NCI-H2196 treated with DMSO at 0.1 percent for 48 hours (cell line): Measurements from ENCODE around the gene DHCR7.

Experiments
- DNase-seq: peaks from one replicate; lab custom pipeline; 2025; ENCODE audit not compliant: unreplicated experiment; lab: John Stamatoyannopoulos, UW

The DHCR7 gene

DNA sequence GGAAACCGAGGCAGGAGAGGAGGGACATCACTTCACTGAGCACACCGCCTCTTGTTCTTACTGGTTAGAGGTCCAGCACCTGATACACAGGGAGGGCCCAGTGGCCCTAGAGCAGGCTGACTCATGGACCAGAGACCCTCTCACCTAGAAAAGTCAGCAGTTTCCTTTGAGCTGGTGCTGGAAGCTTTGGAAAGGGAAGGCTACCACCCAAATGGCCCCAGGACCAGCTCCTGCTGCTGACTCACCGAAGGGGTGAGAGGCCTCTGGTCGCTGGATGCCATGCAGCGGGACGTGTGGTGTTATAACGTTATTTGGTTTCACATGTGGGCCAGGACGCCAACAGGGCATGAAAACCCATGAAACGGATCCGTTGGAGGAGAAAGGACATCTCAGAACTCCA lies 8.6 kb upstream of the DHCR7 start:
- DNase-seq, result no peak

DNA sequence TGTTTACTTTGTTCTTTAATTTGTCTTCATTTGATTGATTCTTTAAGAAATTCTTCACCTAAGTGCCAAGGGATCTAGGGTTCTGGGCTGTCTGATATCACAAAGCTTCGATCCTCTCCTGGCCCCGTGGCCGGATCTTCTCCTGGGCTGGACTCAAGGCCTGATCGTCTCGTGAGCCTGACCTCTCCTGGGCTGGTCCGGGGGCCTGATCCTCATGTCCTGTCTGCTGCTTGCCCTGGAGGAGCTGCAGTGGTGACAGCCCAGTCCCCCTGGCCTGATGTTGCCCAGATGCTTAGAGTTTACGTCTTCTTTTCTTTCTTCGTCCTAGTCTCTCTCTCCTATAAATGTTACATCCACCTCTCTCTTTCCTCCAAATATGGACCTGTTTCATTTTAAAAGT lies 8.1 kb upstream of the DHCR7 start:
- no peak for DNase-seq

DNA sequence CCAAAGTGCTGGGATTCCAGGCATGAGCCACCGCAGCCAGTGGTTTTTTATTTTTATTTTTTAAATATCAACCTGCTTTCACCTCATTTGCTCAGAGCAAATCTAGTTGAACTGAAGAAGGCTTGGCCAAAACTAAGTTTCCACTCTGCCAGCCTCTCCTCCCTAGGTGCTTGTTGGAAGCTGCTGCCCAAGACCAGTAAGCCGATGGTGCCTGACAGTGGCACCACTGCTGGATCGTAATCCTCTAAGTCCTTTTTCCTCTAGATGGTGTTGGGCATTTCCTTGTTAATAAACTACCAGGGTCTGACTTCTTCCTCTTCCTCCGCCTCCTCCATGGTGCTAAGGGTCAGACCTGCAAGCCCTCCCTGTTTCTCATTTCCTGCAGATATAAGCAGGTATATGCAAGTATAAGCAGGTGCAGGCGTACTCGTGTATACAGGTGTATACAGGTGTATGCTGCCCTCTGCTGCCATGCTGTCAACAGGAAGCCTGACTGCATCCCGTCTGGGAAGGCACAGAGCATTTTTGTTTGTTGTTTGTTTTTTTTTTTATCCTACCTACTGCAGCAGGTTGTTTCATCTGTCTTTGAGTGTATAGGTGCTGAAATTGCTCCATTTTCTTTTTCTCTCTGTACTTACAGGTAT lies 6.4 kb upstream of the DHCR7 start:
- no peak for DNase-seq

DNA sequence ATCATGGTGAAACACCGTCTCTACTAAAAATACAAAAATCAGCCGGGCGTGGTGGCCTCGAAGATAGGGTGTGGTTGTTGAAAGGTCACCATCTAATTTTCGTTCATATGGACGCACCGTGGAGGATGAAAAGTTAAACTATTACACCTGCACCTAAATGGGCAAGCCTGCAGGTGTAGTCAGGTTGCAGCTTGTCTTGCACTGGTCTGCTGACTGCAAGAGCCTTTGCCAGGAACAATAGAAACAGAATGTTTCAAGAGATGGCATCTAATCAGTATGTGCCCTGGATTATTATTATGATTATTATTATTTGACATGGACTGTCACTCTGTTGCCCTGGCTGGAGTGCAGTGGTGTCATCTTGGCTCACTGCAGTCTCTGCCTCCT lies 5.7 kb upstream of the DHCR7 start:
- DNase-seq, result no peak

DNA sequence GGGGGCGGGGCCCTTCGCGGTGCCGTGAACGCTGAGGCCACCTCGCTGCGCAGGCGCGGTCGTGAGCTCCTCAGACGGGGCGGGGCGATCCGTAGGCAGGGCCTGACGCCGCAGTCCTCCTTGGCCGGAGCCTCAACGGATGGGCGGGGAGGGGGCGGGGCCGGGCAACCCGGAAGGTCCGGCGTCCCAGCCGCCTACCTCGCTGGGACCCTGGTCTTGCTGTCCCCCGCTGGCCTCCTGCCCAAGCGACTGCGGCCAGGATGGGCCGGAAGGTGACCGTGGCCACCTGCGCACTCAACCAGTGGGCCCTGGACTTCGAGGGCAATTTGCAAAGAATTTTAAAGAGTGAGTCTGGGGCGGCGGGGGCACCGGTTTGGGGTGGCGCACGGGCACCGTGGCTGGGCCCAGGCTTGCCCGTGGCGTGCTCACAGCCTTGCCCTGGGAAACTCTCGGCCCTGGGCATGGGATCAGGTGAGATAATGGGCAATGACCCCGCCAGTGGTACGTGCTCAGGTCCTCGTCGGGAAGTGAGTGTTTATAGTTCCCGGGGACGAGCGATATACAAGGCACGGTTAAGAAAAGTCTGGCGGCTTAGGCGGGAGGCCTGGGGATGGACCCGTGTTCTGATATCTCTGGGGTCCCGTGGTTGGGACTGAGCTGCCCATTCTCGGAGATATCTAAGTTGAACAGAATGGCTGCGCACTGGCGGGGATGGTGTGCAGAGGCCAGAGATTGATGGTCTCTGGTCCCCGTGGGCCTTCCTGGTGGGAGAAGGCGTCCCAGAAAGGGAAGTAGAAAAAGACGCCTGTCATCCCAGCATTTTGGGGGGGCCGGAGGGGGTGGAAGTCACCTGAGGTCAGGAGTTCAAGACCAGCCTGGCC lies 5.1 kb upstream of the DHCR7 start, which contains the start of gene NADSYN1:
TSS of gene NADSYN1 (plus strand) at position 167 of the 881 bp plus-strand sequence. CDS start at position 261, 94 bp downstream.
- DNase-seq, result peak; percentile 88

DNA sequence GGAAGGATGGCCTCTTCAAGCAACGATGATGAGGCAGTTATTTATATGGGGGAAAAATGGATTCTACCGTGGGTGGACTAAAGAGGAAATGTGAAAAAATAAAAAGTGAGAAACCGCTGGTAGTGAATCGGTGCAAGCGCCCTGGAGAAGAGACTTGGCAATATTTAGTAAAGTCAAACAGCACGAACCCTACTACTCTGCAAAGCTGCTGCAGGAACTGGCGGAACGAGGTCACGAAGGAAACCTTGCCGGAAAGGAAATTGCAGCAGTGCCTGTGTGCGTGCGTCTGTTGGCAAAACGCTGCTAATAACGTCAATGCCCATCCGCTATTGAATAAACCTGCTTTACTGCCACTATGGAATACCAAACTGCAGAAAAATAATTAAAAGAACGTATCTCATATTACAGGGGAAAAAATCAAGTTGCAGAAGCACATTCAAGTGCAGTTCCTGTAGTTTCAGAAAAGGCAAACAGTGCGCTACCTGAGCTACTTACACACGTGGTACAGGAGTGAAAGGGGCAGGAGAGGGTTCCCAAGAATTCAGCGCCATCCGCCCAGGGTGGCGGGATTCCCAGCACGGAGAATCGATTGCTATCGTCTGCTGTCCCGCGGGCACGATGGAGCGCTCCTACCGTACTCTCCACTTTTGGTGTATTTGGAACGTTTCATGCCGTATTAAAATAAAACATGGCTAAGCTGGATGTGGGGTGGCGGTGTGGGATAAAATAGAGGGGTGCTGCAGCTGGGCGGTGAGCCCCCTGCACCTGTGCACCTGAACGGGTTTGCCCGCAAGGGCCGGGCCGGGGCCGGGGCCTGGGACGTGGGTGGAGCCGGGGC lies 4.2 kb upstream of the DHCR7 start:
- no peak for DNase-seq

DNA sequence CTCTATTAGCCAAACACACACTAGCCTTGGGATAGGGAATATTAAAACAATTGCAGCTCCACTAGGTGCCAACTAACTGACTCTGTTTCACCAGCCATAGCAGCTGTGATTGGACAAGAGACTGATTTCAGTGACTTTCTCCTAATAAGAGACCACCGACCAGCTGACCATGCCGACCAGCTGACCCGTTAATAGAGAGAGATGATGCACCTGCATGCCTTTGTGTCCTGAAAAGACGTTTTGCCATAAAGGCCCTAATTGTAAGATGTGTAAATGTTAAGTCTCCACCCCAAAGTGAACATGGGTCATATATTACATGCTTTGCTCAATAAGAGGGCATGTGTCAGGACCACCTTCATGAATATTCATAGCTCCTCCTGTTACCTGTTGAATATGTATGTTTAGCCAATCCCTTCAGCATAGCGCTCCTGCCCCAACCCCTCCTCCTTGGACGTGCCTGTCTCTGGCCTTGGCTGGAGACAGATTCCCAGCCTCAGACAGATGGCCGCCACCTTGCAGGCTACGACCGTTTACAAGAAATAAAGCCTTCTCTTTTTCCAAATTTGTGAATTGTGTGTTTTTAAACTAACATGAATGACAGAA lies 3.5 kb upstream of the DHCR7 start:
- no peak for DNase-seq

DNA sequence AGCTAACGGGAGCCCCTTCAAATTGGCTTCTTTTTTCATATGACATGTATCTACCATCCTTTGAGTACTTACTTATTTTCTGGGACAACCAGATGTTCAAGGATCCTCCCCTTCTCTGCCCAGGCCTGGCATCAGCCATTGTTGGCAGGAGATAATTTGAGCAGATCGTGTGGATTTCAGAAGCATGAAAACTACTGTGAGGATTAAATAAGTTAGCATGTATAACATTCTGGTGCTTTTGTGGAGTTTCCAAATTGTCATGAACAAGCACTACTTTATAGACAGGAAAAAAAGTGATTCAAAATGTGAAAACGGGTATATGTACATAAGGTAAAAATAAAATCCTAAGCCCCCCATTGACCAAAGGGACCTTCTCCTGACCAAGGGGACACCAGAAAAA lies 2.7 kb upstream of the DHCR7 start:
- DNase-seq, result no peak

DNA sequence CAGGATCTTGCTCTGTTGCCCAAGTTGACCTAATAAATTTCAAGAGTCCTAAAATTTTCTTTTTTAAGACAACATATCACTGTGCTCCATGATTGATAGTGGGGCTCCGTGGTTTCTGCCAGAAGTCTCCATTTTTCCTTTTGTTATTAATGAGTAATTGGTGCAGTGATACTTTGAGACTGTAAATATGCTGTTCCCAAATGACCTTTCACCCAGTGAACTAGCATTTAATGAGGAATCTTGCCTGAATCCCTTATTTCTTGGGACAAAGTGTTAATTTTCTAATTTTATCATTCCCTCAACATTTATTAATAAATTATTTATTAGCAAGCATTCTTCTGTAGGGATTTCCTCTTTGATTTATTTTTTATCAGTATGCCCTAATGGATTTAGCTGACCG lies 2.3 kb upstream of the DHCR7 start:
- no peak for DNase-seq

DNA sequence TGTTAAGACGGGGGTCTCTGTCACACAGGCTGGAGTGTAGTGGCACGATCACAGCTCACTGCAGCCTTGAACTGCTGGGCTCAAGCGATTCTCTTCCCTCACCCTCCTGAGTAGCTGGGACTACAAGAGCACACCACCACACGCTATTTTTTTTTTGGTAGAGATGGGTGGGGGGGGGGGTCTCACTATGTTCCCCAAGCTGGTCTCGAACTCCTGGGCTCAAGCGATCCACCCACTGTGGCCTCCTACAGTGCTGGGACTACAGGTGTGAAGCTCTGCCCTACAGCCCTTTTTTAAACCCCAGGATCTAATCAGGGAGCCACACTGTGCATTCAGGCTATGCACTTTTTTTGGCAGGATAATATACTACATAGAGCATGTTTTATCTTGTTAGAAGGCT lies 1.4 kb upstream of the DHCR7 start:
- DNase-seq, result no peak

DNA sequence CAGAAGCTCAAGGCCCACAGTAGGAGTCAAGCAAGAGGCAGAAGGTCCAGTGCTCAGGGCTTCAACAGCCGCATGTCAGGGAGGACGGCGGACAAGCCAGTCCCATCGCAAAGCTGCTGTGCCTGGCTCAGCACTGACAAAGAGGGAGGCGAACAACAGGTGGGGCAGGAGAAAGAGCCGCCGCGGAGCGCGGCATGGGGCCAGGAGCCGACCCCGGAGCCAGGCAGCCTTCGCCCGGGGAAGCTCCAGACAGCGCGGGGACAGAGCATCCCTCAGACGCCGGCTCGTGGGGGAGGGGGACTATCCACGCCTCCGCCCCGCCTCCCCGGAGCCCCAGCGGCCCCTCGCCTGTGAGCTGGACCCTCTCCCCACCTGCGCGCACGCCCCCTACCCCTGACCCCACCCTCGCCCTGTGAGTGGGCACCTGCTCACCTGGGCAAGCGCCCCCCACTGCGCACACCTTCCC lies 369 bp downstream of the DHCR7 start:
- no peak for DNase-seq

DNA sequence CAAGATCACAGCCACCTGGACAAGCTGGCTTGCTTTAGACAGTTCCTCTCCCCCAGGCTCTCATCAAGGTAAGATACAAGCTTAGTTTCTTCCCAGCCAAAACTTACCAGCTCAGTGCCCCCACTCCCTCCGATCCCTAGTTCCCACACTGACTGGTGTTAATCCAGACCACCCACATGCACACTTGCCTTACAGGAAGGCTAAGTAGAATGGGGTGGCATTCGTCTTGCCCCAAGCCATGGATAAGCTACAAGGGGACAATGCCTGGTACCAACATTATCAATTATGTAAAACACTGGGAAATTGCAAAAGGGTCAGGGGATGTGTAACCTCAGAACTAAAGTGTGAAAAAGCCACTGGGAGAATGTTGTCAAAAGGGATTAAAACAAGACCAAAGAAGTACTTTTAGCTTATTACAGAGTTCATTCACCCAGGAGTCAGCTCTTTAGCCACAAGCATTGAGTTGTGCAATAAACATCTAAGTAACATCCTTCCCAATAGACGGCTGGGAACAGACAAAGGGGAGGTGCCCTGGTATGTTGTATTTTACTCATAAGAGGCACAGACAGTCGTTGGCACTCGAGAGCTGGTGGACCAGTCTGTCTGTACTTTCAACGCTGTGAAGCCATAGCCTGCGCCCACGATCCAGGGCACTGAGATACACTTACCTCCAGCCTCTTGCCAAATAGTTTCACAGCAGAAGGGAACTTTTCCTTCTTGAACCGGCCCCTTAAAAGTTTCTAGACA lies 1.1 kb downstream of the DHCR7 start:
- no peak for DNase-seq

DNA sequence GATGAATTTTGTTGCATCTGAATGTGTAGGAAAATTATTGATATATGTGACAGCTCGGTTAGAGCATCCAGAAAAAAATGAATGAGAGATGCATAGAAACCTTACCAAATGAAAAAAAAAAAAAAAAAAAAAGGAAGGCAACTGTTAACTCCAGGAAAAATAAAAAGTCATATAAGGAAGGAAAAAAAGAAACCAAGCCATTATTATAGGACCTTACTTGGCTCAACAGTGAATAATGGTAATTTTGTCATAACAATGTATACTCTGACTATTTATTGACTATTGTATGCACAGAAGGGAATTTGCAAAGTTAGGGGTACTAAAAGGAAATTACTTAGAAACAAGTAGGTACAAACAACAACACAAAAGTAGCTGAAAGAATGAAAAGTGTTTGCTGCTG lies 2.0 kb downstream of the DHCR7 start:
- DNase-seq, result no peak

DNA sequence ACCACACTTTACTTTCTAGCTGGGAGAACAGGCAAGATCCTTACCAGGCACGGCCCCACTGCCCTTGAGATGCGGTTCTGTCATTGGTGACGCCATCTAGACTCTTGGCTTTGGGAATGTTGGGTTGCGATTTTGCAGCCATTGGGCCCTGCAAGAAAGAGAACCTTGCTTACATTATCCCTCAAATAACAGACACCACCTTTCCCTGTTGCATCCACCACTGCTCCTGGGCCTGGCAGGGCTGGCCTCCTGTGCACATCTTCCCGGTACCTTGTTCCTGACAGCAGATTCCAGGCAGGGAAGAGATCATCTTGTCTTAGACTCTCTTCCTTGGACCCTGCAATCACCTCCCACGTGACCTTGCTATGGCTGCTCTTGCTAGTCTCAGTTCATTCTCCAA lies 3.4 kb downstream of the DHCR7 start:
- no peak for DNase-seq

DNA sequence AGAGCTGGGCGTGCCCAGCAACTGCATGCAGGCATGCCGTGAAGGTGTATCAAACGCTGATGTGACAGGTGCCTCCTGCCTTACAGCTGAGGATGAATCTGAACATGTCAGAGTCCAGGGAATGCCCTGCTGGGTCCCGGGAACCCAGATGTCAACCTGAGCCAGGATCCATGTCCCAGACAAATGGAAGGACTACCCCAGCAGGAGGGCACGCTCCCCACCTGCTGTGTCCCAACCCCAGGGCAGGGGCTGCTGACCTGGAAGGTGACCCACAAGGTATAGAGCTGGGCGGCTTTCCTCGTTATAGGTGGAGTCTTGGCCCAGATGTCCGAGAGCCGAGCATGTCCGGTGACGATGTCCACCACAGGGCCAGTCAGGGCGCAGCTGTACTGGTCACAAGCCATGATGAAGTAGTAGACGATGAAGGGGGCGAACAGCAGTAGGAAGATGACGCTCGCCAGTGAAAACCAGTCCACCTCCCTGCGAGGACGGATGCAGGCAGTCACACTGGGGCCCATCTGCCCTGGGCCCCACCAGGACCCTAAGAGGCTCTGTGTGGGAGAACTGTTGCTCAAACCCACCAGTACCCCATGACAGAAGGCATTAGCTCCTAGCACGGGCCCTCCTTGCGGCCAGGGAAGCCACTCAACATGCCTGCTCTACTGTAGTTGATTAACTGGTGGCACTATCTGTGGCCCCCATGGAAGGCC lies 4.3 kb downstream of the DHCR7 start:
- DNase-seq, result no peak

DNA sequence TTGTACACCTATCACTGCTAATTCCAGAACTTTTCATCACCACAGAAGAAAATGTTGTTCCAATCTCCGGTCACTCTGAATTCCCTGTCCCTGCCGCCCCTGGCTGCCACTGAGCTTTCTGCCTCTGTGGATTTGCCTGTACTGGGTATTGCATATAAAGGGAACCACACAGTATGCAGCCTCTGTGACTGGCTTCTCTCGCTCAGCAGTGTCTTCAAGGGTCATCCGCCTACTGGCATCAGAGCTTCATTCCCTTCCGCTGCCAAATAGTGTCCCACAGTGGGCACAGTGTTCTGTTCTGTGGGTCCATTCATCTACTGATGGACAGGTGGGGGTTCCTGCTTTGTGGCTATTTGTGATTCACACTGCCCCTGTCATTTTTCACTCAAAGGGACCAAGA lies 5.3 kb downstream of the DHCR7 start:
- DNase-seq, result no peak

DNA sequence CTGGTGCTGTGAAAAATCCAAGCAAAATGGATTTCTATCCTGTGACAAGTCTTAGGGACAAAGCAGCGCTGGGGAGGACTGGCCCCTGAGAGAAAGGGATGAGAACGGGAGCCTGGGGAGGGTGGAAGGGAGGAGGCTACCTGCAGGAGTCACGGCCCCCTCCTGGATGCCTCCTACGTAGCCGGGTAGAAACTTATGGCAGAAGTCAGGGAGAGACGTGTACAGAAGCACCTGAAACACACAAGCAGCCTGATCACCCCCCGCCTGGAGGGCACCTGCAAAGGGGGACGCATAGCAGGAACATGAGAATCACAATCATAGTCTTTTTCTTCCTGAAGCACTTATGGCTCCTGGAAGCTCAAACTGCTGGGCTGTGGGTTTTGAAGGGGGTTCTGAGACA lies 6.1 kb downstream of the DHCR7 start:
- no peak for DNase-seq

DNA sequence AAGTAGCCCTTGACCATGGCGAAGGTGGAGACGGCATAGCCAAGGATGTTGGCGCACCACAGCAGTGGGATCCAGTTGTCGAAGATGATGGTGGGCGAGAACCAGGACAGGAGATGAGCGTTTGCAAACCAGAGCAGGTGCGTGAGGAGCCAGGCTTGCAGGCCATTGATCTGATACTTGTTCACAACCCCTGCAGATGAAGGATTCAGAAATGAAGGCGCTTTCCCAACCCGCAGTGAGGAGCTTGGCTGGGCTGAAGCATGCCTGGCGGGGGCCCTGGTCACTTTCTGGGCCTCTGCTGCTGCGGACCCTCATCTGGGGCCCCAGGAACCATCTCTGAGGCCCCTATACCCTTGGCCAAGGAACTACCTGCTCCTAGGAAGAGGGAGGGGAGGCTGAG lies 6.9 kb downstream of the DHCR7 start:
- DNase-seq, result no peak

DNA sequence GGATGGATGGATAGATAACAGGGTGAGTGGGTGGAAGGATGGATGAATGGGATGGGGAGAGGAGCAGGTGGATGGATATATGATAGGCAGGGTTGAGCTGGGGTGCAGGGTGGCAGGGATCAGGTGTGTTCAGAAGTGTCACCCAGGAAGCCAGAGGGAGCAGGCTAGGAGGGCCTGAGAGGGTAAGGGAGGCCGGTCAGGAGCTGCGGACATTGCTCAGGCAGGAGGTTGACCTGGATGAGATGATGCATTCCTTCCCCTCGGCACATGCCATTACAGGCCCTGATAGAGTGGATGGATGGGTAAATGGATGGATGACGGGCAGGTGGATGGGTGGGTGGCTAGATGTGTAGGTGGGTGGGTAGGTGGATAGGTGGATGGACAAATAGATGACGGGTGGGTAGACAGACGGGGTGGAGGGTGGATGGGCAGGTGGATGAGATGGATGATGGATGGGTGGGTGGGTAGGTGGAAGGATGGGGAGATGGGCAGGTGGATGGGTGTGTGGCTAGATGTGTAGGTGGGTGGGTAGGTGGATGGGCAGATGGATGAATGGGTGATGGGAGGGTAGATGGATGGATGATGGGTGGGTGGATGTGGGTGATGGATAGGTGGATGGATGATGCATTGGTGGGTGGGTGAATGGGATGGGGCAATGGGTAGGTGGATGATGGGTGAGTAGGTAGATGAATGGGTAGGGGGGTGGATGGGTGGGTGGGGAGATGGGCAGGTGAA lies 8.0 kb downstream of the DHCR7 start:
- no peak for DNase-seq
